DMS153 (cell line): ENCODE measurements around the gene RNF111.
"Not testable (repeated sequence)": the region's sequence is repeated elsewhere in the genome, so short reads cannot be mapped to it uniquely, and the experiment has no call there.

Source experiments
- DNase-seq: peaks from one replicate; lab custom pipeline; 2025; lab: John Stamatoyannopoulos, UW

Gene RNF111

GRCh38 chr15:59000251-59000650, 12.8 kb downstream of the RNF111 start:
- DNase-seq, result not testable (repeated sequence)

GRCh38 chr15:59001946-59002345, 14.5 kb downstream of the RNF111 start:
- DNase-seq, result no peak

DNA sequence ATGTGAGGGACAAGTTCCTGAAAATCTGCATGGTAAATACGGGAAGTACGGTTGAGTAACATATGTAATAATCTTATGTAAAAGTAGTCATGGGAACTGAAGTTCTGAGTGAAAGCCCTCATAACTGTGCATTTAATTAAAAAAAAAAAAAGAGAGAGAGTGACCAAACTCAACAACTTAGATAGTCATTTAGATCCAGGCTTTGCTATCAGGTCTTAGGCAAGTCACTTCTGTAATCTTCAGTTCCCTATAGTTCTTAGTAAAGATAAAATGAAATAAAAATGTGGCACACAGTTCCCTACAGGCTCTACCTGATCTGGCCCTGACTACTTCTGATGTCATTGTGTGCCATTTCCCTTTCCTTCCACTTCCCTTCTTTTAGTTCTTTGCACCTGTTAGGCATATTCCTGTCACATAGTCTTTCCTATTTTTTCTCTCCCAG, 15.0 kb downstream of the RNF111 start:
- DNase-seq, result no peak

GRCh38 chr15:59005579-59005978, 18.1 kb downstream of the RNF111 start:
- DNase-seq, result no peak

- DNase-seq, result no peak
Measured at GRCh38 chr15:59008086-59008485, 20.6 kb downstream of the RNF111 start.

- no peak for DNase-seq
Measured at GRCh38 chr15:59011262-59011952, 23.9 kb downstream of the RNF111 start.

DNA sequence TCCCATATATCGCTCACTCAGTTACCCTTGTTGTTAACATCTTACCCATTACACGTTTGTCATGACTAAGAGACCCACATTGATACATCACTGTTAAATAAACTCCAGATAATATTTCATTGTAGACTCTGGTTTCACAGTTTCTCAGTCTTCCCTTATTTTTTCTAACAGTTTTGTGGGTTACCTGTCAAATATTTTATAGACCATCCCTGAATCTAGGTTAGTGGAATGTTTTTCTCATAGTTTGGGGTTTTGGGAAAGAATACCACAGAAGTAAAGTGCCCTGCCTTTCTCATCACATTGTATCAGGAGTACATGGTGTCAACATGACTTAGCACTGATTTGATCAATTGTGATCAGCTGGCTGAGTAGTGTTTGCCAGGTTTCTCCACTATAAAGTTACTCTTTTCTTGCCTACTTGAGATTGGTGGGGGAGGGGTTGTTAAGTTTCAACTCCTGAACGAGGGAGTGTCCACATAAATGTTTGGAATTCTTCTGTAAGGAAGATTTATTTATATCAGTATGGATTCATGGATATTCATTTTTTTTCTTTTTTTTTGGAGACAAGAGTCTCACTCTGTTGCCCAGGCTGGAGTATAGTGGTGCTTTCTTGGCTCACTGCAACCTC, 25.9 kb downstream of the RNF111 start:
- DNase-seq, result no peak

DNA sequence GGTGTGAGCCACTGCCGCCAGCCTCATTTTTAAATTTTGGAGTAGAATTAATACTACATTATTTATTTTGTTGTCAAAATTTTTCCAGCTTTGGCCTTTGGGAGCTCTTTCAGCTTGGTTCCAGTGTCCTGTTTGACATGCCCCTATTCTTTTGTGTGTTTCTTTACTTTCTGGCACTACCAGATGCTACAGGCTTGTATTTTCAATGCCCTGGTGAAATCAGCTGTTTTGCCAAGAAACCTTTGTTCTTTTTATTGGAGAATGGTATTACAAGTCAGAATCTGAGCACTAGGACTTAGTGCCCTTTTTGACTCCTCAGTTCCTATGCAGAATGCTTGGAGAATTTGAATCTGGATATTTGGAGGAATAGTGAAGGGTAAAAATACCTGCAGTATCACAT, 26.6 kb downstream of the RNF111 start:
- DNase-seq, result no peak

- DNase-seq, result no peak
Measured at GRCh38 chr15:59017449-59017848, 30.0 kb downstream of the RNF111 start.

DNA sequence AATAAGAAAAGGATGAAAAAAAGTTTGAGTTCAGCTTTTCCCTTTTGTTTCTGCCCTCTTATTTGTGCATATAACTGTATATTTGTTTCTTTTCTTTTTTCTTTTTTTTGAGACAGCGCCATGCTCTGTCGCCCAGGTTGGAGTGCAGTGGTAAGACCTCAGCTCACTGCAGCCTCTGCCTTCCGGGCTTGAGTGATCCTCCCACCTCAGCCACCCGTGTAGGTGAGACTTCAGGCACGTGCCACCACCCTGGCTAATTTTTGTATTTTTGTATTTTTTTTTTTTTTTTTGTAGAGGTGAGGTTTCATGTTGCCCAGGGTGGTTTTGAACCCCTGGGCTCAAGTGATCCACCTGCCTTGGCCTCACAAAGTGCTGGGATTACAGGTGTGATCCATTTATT, 31.4 kb downstream of the RNF111 start:
- DNase-seq, result no peak

DNA sequence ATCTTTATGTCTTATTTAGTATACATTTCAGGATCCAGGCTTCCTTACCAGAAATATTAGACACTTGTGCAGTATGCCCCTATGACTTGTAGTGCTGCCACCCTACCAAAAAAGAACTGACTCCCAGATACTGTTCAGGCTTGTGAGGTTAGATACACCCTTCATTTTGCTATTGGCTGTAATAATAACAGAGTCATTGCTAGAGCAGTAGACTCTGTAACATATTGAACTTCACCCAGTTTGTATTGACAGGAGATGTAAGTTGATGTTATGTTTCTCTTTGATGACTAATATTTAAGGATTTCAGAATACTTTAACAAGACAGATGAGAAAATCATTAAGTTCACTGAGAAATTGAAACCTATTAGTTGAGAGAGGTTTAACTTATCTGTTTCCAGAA, 32.9 kb downstream of the RNF111 start:
- no peak for DNase-seq

GRCh38 chr15:59022188-59022587, 34.7 kb downstream of the RNF111 start:
- no peak for DNase-seq

- DNase-seq, result no peak
Measured at GRCh38 chr15:59026207-59026606, 38.7 kb downstream of the RNF111 start.

DNA sequence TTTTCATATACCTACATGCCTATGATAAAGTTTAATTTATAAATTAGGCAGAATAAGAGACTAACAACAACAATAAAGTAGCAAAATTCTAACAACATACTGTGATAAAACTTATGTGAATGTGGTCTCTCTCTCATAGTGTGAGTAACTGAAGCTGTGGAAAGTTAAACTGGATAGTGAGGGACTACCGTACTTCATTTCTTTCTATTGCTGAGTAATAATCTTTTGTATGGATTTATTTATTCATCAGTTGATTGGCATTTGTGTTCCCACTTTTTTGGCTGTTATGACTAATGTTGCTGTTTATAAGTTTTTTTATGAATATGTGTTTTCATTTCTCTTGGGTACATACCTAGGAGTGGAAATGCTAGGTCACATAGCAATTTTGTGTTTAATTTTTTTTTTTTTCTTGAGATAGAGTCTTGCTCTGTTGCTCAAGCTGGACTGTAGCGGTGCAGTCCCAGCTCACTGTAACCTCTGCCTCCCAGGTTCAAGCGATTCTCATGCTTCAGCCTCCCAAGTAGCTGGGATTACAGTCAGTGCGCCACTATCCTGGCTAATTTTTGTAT, 41.0 kb downstream of the RNF111 start:
- DNase-seq, result no peak

DNA sequence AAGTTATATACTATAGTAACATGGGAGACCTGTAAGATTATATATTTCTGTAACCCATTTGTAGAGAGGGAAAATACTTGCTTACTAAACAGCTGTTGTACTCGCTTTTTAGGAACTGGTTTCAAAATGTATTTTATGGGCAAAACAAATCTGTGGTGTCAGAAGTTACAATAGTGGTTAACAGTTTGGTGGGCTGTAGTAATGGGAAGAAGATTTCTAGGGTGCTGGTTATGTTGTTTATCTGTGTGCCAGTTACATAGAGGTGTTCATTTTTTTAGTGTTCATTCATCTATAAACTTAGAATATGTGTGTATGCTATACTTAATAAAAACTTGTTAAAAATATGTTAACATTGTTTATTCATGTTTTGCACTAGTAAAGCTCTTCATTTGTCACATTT, 42.1 kb downstream of the RNF111 start:
- DNase-seq, result no peak

- no peak for DNase-seq
Measured at GRCh38 chr15:59035201-59035600, 47.7 kb downstream of the RNF111 start.

DNA sequence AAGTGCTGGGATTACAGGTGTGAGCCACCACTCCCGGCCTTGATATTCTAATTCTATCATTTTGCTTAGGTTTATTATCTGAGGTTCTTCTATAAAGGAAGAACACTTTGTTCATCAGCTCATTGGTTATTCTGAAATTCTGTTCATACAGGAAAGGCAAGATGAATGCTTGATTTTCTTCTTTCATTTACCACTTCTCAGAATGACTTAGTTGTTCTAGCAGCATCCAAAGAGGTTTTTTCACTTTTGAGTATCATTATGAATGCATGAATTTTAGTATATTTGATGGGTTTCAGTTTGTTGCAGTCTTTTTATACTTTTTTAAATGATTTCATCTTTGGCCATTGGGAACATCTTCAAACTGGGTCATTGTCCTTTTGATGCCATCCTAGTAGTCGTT, 51.8 kb downstream of the RNF111 start:
- DNase-seq, result no peak

DNA sequence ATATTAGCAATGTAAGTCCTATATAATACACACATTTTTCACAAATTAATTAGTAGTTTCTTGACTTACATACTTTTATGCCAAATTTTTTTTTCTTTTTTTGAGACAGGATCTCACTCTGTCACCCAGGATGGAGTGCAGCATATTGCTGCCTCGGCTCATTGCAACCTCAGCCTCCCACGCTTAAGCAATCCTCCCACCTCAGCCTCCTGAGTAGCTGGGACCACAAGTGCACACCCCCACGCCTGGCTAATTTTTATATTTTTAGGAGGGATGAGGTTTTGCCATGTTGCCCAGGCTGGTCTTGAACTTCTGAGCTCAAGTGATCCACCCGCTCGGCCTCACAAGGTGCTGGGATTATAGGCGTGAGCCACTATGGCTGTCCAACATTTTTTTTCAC, 54.6 kb downstream of the RNF111 start:
- DNase-seq, result no peak

- no peak for DNase-seq
Measured at GRCh38 chr15:59048897-59049296, 61.4 kb downstream of the RNF111 start.

- DNase-seq, result no peak
Measured at GRCh38 chr15:59051873-59052861, 64.7 kb downstream of the RNF111 start.

- DNase-seq, result no peak
Measured at GRCh38 chr15:59052915-59053407, 65.5 kb downstream of the RNF111 start.

DNA sequence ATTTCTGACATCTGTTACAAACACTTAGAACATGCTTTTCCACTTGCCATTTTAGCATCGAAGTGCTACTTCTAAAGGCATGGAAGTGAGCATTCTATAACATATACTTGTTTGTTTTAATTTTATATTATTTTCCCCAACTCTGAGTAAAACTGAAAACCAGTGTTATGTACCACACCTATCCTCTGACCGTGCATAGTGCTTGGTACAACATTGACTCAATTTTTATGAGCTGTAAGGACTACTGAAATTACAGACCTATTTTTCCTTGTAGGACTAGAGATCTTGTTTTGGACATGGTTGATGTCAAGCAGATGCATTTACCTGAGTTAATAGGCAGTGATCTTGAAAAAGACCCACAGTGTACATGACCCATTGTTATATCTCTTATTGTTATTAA, 66.0 kb downstream of the RNF111 start:
- no peak for DNase-seq
